B cell (primary cell): ENCODE data around the gene DNAAF6. TPM values are rescaled to one million over a fixed set of nuclear protein-coding genes. Genes with fewer than 3 reads are reported as not detected.

Experiments
- ATAC-seq: fragments of 200-7000 bp; cut with Tn5 transposase; one replicate; pipeline ENCODE4 v1.10.0; 2021; ENCODE audit warnings: low read depth, mild to moderate bottlenecking, moderate number of reproducible peaks, moderate library complexity
- CTCF ChIA-PET: fragments of 350-600 bp; sonication (Branson Sonifier 250); formaldehyde crosslinking; loops from one replicate; lab custom pipeline; 2021; ENCODE audit warnings: antibody characterized with exemption, inconsistent platforms; lab: Charles Lee
- POLR2A ChIA-PET: fragments of 350-600 bp; sonication (Branson Sonifier 250); formaldehyde crosslinking; loops from one replicate; lab custom pipeline; 2021; ENCODE audit warnings: antibody characterized with exemption; lab: Charles Lee
- DNase-seq: peaks from one replicate; pipeline ENCODE4 v3.0.0; 2013
- H2AFZ ChIP-seq: 2 replicates; pipeline ENCODE4 v1.6.1; 2012; ENCODE audit warnings: mild to moderate bottlenecking, low read depth, low read length; ENCODE audit not compliant: insufficient read depth, poor library complexity, severe bottlenecking
- H3K27ac ChIP-seq, 2 donors: 1 replicate in 1 of 2; 2 replicates in 1 of 2; pipeline ENCODE4 v1.5.1; 2012 to 2013; ENCODE audit warnings: low read length in 2 of 2, mild to moderate bottlenecking in 2 of 2, moderate library complexity in 1 of 2
- H3K27me3 ChIP-seq, 4 experiments: fragments of 200-600 bp in 1 of 4; sonication (generic) in 1 of 4; replicated peaks in 1 of 4; 1 replicate in 2 of 4; 2 replicates in 2 of 4; pipeline versions ENCODE4 v1.6.1 to v1.7.0; 2013 to 2016; ENCODE audit warnings: low read length in 3 of 4, mild to moderate bottlenecking in 2 of 4, mixed read lengths in 1 of 4, moderate library complexity in 1 of 4; ENCODE audit not compliant: insufficient read depth in 4 of 4, control insufficient read depth in 3 of 4; ENCODE audit errors: control extremely low read depth in 1 of 4
- H3K36me3 ChIP-seq, 2 experiments: replicated peaks in 1 of 2; 1 replicate in 1 of 2; 2 replicates in 1 of 2; pipeline versions ENCODE4 v1.6.1 to v1.7.1; 2013; ENCODE audit warnings: low read length in 1 of 2; ENCODE audit not compliant: insufficient read depth in 2 of 2, control insufficient read depth in 1 of 2; ENCODE audit errors: control extremely low read depth in 1 of 2, extremely low read depth in 1 of 2
- H3K4me1 ChIP-seq, 2 donors: fragments of 200-600 bp in 1 of 2; sonication (generic) in 1 of 2; 1 replicate in 1 of 2; 2 replicates in 1 of 2; pipeline versions ENCODE4 v1.5.1 to v1.6.1; 2013 to 2017; ENCODE audit warnings: low read length in 2 of 2; ENCODE audit not compliant: control insufficient read depth in 2 of 2, insufficient read depth in 2 of 2
- H3K4me2 ChIP-seq: replicated peaks from 2 replicates; pipeline ENCODE3; 2012; ENCODE audit warnings: mild to moderate bottlenecking, low read depth, low read length; ENCODE audit not compliant: poor library complexity, severe bottlenecking
- H3K4me3 ChIP-seq, 5 experiments: fragments of 200-600 bp in 1 of 5; sonication (generic) in 1 of 5; 1 replicate in 3 of 5; 2 replicates in 2 of 5; pipeline versions ENCODE4 v1.5.1 to v1.7.0; 2011 to 2016; ENCODE audit warnings: low read length in 4 of 5, mild to moderate bottlenecking in 4 of 5, low read depth in 2 of 5, control low read depth in 1 of 5, moderate library complexity in 1 of 5; ENCODE audit not compliant: insufficient read depth in 1 of 5; ENCODE audit errors: control extremely low read depth in 1 of 5, extremely low read depth in 1 of 5
- H3K79me2 ChIP-seq: fragments of 200-600 bp; sonication (generic); one replicate; pipeline ENCODE4 v1.6.0; 2016; ENCODE audit warnings: low read length; ENCODE audit not compliant: control insufficient read depth, insufficient read depth
- H3K9ac ChIP-seq: fragments of 200-600 bp; sonication (generic); 2 replicates; pipeline ENCODE4 v1.6.1; 2017; ENCODE audit warnings: mild to moderate bottlenecking, low read length, moderate library complexity
- H3K9me3 ChIP-seq, 3 donors: one replicate each; pipeline versions ENCODE4 v1.6.1 to v1.7.1; 2013; ENCODE audit warnings: low read length in 2 of 3; ENCODE audit not compliant: control insufficient read depth in 2 of 3, insufficient read depth in 1 of 3; ENCODE audit errors: control extremely low read depth in 1 of 3
- H4K20me1 ChIP-seq: 2 replicates; pipeline ENCODE4 v1.6.0; 2012; ENCODE audit warnings: mild to moderate bottlenecking, low read length; ENCODE audit not compliant: insufficient read depth, control insufficient read depth, poor library complexity, severe bottlenecking
- H3K27ac Mint-ChIP-seq: one replicate; pipeline ENCODE4 v1.8.0; 2021; ENCODE audit warnings: mixed read lengths
- H3K27me3 Mint-ChIP-seq: one replicate; pipeline ENCODE4 v1.8.0; 2021; ENCODE audit warnings: mixed read lengths
- H3K4me1 Mint-ChIP-seq: one replicate; pipeline ENCODE4 v1.8.0; 2021; ENCODE audit warnings: mixed read lengths
- H3K4me3 Mint-ChIP-seq: one replicate; pipeline ENCODE4 v1.8.0; 2021; ENCODE audit warnings: mixed read lengths
- H3K9me3 Mint-ChIP-seq: one replicate; pipeline ENCODE4 v1.8.0; 2022; ENCODE audit warnings: mixed read lengths; ENCODE audit not compliant: insufficient read depth
- CTCF ChIP-seq: fragments of 200-600 bp; IDR thresholded peaks from one replicate; pipeline ENCODE4 v1.8.0; 2022; ENCODE audit warnings: antibody characterized with exemption, mild to moderate bottlenecking
- EZH2 ChIP-seq: IDR thresholded peaks from 2 replicates; pipeline ENCODE4 v1.6.1; 2012; ENCODE audit warnings: borderline replicate concordance, low read depth, mild to moderate bottlenecking, moderate library complexity, low read length; ENCODE audit not compliant: insufficient read depth, poor library complexity, severe bottlenecking
- WGBS: methylation state at CpG from one replicate; pipeline ENCODE4 v1.1.5; 2013; ENCODE audit warnings: missing lambda C conversion rate; ENCODE audit not compliant: insufficient coverage; 5-methylcytosine and 5-hydroxymethylcytosine counted together
- intact Hi-C: fragments of 100-400 bp; cut with micrococcal nuclease; formaldehyde crosslinking; loops from one replicate; pipeline ENCODE4 v1.10.0; 2022
- polyA plus RNA-seq: library from polyadenylated mRNA; depleted of rRNA; stranded (reverse); fragments of >200 nt; gene quantifications from 2 replicates; pipeline ENCODE4 v1.2.3, GENCODE V29; 2012
- total RNA-seq, 2 donors: library from RNA; stranded (reverse); fragments of 120-200 nt in 1 of 2; gene quantifications; 1 replicate in 1 of 2; 2 replicates in 1 of 2; pipeline versions ENCODE4 v1.2.3 to v1.2.4, GENCODE V29; 2013 to 2022

The DNAAF6 gene
- total and polyA plus RNA-seq, 2 donors (not counting 1 experiment from before 2014, with no cell fraction given), result not detected

GRCh38 chrX:107167163-107167921 lies 39.1 kb upstream of the DNAAF6 start:
- Histone ChIP-seq H4K20me1 (no peaks in the 10 kb centered on the region), H3K9me3 (no peaks in the 10 kb centered on the region), H3K79me2 (no peaks in the 10 kb centered on the region), H3K4me1 (no peaks in the 10 kb centered on the region), H3K9ac (no peak overlapping the region), H3K36me3 (no peaks in the 10 kb centered on the region), H3K4me3 (no peak overlapping the region), H2AFZ (no peak overlapping the region), H3K27ac (no peak overlapping the region), H3K27me3 (no peaks in the 10 kb centered on the region), H3K4me2 (no peak overlapping the region)
- no peak for DNase-seq
- no peaks in the 10 kb centered on the region for H3K27me3 Mint-ChIP-seq
- no CpG with 5 or more reads among the region's 3 CpGs for WGBS
- no peak overlapping the region for H3K27ac Mint-ChIP-seq
- POLR2A ChIA-PET, result no interaction called here
- no peak for ATAC-seq
- TF ChIP-seq CTCF, result no peak
- TF ChIP-seq EZH2, result no peak
- H3K4me3 Mint-ChIP-seq, result no peak overlapping the region
- CTCF ChIA-PET, result no interaction called here
- no peaks in the 10 kb centered on the region for H3K4me1 Mint-ChIP-seq
- no peaks in the 10 kb centered on the region for H3K9me3 Mint-ChIP-seq
- intact Hi-C loops, result no loop called here

DNA sequence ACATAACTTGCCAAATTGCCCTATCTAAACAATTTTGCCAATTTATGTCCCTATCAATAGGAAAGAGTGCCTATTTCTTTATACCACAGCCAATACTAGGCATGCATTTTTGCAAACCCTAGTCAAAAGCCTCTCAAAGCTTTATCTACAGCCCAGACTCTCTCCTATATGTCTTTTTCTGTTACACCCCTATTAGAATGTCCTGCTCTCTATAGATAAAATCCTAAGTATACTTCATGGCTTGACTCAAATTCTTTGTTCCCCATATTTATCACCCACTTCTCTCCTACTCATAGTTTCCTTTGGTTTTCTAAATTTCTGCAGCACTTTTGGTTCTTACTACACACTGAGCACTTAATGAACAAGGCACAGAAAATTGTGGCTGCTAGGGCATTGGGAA lies 38.2 kb upstream of the DNAAF6 start:
- no peak overlapping the region for H3K4me3 Mint-ChIP-seq
- no peak overlapping the region for H3K27ac Mint-ChIP-seq
- Histone ChIP-seq H3K27ac (no peak overlapping the region), H3K4me3 (no peak overlapping the region), H3K4me2 (no peak overlapping the region), H3K79me2 (no peaks in the 10 kb centered on the region), H3K4me1 (no peaks in the 10 kb centered on the region), H3K9me3 (no peaks in the 10 kb centered on the region), H4K20me1 (no peaks in the 10 kb centered on the region), H3K36me3 (no peaks in the 10 kb centered on the region), H3K9ac (no peak overlapping the region), H2AFZ (no peak overlapping the region), H3K27me3 (no peaks in the 10 kb centered on the region)
- no peak for ATAC-seq
- DNase-seq, result no peak
- intact Hi-C loops, result no loop called here
- ChIA-PET CTCF (no interaction called here), POLR2A (no interaction called here)
- H3K9me3 Mint-ChIP-seq, result no peaks in the 10 kb centered on the region
- TF ChIP-seq EZH2 (no peak), CTCF (no peak)
- H3K27me3 Mint-ChIP-seq, result no peaks in the 10 kb centered on the region
- H3K4me1 Mint-ChIP-seq, result no peaks in the 10 kb centered on the region
